ENCODE results near the gene RAB14. TPM values are rescaled to one million over a fixed set of nuclear protein-coding genes. Genes with fewer than 3 reads are reported as not detected.

RAB14 gene
- total RNA-seq, 6 experiments from 2014 or later, result 80.3 to 91.4 (median 85.8) TPM

DNA sequence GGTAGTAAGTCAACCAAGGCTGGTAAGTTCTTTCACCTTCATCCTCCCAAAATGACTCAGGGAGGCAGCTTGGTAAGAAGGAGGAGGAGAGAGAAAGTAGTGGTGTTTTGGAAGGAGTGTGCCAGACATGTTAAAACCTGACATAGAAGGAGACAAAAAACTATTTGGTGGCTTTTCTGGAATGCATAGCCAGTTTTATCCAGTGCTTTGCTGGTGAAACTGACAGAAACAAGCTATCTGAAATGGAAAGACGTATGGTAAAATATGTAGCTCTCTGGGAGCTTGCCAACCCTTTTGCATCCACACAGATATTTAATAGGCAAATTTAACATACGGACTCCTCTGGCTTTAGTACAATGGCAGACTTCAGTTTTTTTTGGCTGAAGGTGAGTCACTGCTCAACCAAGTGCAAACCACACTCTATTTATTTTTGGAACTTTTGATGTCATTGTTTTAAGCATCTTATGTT, 45.4 kb downstream of the RAB14 start:
- H3K27me3 Mint-ChIP-seq (ENCODE audit: insufficient read depth), result no peaks in the 10 kb centered on the region; the same call in 1 of the 2 replicates
- DNase-seq, result peak; percentile 76
- peak overlapping the region; percentile 88 for H3K27ac Mint-ChIP-seq
- no peaks in the 10 kb centered on the region for H3K9me3 Mint-ChIP-seq
- peaks cover 28% of the 10 kb centered on the region for H3K36me3 Mint-ChIP-seq (ENCODE audit: low read depth)
- TF ChIP-seq, protein P1, sequence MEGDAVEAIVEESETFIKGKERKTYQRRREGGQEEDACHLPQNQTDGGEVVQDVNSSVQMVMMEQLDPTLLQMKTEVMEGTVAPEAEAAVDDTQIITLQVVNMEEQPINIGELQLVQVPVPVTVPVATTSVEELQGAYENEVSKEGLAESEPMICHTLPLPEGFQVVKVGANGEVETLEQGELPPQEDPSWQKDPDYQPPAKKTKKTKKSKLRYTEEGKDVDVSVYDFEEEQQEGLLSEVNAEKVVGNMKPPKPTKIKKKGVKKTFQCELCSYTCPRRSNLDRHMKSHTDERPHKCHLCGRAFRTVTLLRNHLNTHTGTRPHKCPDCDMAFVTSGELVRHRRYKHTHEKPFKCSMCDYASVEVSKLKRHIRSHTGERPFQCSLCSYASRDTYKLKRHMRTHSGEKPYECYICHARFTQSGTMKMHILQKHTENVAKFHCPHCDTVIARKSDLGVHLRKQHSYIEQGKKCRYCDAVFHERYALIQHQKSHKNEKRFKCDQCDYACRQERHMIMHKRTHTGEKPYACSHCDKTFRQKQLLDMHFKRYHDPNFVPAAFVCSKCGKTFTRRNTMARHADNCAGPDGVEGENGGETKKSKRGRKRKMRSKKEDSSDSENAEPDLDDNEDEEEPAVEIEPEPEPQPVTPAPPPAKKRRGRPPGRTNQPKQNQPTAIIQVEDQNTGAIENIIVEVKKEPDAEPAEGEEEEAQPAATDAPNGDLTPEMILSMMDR (IDR thresholded peaks at IDR 0.05), result no peak
- H3K4me3 Mint-ChIP-seq, result peak overlapping the region; percentile 70
- peaks cover 39% of the 10 kb centered on the region for H3K4me1 Mint-ChIP-seq (ENCODE audit: low read depth)

DNA sequence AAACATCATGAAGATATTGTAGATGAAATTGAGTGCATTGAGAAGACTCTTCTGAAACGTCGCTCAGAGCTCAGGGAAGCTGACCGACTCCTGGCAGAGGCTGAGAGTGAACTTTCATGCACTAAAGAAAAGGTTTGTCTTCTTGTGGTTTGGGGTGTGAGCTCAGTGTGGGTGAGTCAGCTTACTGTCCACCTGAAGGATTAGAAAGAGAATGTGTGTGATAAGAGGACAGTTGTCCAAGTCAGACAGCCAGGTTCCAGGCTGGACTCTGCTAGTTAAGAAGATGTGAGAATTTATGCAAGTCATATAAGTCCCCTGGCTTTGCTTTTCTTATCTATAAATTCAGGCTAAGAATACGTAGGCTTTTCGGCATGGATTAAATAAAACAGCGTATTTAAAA, 46.9 kb downstream of the RAB14 start:
- H3K4me1 Mint-ChIP-seq (ENCODE audit: low read depth), result peaks cover 39% of the 10 kb centered on the region
- peaks cover 33% of the 10 kb centered on the region for H3K36me3 Mint-ChIP-seq (ENCODE audit: low read depth)
- TF ChIP-seq, protein P1 (IDR thresholded peaks at IDR 0.05), result no peak
- no peak overlapping the region for H3K4me3 Mint-ChIP-seq
- no peak for DNase-seq
- no peaks in the 10 kb centered on the region; the same call in 1 of the 2 replicates for H3K27me3 Mint-ChIP-seq (ENCODE audit: insufficient read depth)
- H3K27ac Mint-ChIP-seq, result peak overlapping the region; percentile 34; the same call in 1 of the 2 replicates
- no peaks in the 10 kb centered on the region for H3K9me3 Mint-ChIP-seq

DNA sequence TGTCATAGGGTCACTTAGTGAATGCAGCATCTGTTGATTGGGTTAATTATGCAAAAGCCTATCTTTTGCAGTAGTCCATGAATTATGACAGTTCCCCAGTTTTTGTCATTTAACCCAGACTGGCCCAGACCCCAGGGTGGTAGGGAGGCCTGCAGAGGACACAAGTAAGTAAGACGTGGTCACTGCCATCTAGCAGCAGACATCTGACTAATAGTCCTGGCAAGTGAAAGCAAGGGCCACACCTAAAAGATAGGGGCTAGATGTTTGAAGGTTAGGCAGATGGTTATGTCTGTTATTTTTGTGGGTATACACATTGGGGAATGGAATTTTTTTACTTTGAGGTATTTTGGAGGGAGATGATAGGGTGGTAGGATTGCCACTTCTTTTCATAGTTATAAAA, 48.0 kb downstream of the RAB14 start:
- Mint-ChIP-seq H3K9me3 (no peaks in the 10 kb centered on the region), H3K27me3 (ENCODE audit: insufficient read depth) (no peaks in the 10 kb centered on the region), H3K4me3 (no peak overlapping the region), H3K4me1 (ENCODE audit: low read depth) (peaks cover 39% of the 10 kb centered on the region), H3K36me3 (ENCODE audit: low read depth) (peaks cover 28% of the 10 kb centered on the region), H3K27ac (no peak overlapping the region)
- no peak for DNase-seq
- TF ChIP-seq, protein P1 (IDR thresholded peaks at IDR 0.05), result no peak

DNA sequence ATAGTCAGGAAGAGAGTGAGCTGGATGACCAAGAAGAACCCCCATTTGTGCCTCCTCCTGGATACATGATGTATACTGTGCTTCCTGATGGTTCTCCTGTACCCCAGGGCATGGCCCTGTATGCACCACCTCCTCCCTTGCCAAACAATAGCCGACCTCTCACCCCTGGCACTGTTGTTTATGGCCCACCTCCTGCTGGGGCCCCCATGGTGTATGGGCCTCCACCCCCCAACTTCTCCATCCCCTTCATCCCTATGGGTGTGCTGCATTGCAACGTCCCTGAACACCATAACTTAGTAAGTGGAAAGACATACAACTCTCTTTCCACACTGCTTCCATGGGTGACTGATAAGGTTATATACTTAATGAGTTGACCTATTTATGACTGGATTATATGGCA, 51.5 kb downstream of the RAB14 start:
- Mint-ChIP-seq H3K4me3 (no peak overlapping the region), H3K36me3 (ENCODE audit: low read depth) (peaks cover 40% of the 10 kb centered on the region), H3K9me3 (no peaks in the 10 kb centered on the region), H3K27me3 (ENCODE audit: insufficient read depth) (no peaks in the 10 kb centered on the region; the same call in 1 of the 2 replicates), H3K4me1 (ENCODE audit: low read depth) (peaks cover 14% of the 10 kb centered on the region), H3K27ac (no peak overlapping the region)
- DNase-seq, result no peak
- TF ChIP-seq, protein P1 (IDR thresholded peaks at IDR 0.05), result no peak

DNA sequence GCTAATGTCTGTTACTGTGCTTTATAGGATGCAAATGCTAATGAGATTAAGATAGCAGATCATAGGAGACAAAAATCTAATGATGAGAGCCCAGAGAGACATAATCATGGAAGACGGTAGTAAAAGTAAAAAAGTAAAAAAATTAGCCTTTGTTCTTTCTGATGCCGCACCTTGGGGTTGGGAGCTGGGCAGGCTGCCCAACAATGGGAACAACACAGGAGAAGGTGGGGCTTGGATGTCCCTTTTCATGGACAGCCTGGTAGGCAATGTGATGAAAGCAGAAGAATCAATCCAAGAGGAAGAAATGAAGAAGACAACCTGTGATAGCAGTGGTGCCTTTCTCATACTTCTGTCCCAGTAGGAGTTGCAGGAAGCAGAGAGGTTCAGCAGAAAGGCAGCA, 57.2 kb downstream of the RAB14 start:
- DNase-seq, result no peak
- peaks cover 16% of the 10 kb centered on the region for H3K4me1 Mint-ChIP-seq (ENCODE audit: low read depth)
- H3K4me3 Mint-ChIP-seq, result no peak overlapping the region
- H3K9me3 Mint-ChIP-seq, result no peaks in the 10 kb centered on the region
- TF ChIP-seq, protein P1 (IDR thresholded peaks at IDR 0.05), result no peak
- peaks cover 48% of the 10 kb centered on the region for H3K36me3 Mint-ChIP-seq (ENCODE audit: low read depth)
- H3K27ac Mint-ChIP-seq, result no peak overlapping the region
- H3K27me3 Mint-ChIP-seq (ENCODE audit: insufficient read depth), result peaks cover 2% of the 10 kb centered on the region; the same call in 1 of the 2 replicates
